DMS79 (cell line): ENCODE measurements around the gene STIM1.
A peak's percentile ranks its signal among the peaks of the same experiment; 100 is the strongest.
"Not testable (repeated sequence)": the region's sequence is repeated elsewhere in the genome, so short reads cannot be mapped to it uniquely, and the experiment has no call there.

ENCODE experiments used
- DNase-seq: peaks from one replicate; lab custom pipeline; 2025; lab: John Stamatoyannopoulos, UW

Gene STIM1

GRCh38 chr11:3854977-3855807, at the start of gene STIM1:
TSS of gene STIM1 (plus strand) at chr11:3855664. CDS start at chr11:3856271, 607 bp downstream.
- DNase-seq = peak; percentile 90

GRCh38 chr11:3807909-3808860, 47.3 kb upstream of the STIM1 start, which contains the start of gene PGAP2:
TSS of gene PGAP2 (plus strand) at chr11:3808560. CDS start at chr11:3811260, 2,700 bp downstream.
- peak; percentile 42 for DNase-seq

- DNase-seq = peak; percentile 21
These were observed 46.4 kb upstream of the STIM1 start for GRCh38 chr11:3808861-3809623.

- no peak for DNase-seq
These were observed 45.9 kb upstream of the STIM1 start for GRCh38 chr11:3809624-3809928.

- no peak for DNase-seq
These were observed 45.0 kb upstream of the STIM1 start for GRCh38 chr11:3810446-3810845.

DNA sequence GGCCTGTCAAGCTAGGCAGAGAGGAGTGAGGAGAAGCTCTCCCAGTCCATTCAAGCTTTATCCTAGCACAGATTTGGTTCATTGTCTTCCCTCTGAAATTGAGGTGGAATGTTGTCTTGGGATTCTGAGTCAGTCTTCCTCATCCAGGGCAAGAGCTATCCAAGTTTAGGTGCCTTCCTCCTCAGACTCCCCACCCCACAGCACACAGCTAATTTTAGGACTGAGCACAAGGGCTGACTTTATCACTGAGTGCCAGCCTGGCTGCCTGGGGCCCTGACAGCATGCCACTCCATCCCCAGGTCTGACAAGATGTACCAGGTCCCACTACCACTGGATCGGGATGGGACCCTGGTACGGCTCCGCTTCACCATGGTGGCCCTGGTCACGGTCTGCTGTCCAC, 44.5 kb upstream of the STIM1 start:
- no peak for DNase-seq

- DNase-seq = not testable (repeated sequence)
These were observed 40.6 kb upstream of the STIM1 start for GRCh38 chr11:3814832-3815231.

GRCh38 chr11:3815845-3816244, 39.6 kb upstream of the STIM1 start:
- no peak for DNase-seq

DNA sequence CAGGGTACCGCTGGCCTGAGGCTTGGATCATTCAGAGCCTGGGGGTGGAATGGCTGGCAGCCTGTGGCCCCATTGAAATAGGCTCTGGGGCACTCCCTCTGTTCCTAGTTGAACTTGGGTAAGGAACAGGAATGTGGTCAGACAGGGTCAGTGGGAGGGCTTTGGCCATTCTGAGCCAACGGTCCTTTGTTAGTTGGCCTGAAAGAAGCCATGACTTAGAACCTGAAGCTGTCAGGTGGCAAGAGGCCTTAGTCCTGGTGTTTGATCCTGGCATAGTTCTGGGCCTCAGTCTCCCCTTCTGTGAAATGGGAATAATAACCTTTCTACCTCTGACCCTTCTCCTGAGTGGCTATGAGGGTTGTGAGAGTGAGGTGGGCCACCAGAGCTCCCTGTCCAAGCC, 38.8 kb upstream of the STIM1 start:
- DNase-seq = no peak

DNA sequence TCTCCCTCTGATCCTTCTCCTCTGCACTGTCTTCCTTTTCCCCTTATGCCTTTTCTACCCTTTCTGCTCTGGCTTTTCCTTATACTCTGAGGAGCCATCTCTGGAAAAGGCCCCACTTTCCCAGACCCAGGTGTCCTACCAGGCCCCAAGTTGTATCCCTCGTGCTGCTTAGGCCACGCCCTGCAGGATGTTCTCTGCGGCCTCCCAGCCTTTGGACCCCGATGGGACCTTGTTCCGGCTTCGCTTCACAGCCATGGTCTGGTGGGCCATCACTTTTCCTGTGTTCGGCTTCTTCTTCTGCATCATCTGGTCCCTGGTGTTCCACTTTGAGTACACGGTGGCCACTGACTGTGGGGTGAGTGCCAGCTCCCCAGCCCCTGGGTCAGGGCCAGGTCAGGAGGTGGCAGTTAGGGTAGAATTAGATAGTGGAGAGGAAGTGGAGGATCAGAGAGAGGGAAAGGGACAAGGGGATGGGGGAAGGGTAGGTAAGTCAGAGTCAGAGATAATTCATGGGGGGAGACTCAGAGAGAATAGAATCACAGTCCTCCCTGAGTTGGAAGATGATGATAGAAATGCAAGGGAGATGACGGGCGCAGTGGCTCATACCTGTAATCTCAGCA, 38.2 kb upstream of the STIM1 start:
- no peak for DNase-seq

GRCh38 chr11:3820971-3821370, 34.5 kb upstream of the STIM1 start:
- no peak for DNase-seq

DNA sequence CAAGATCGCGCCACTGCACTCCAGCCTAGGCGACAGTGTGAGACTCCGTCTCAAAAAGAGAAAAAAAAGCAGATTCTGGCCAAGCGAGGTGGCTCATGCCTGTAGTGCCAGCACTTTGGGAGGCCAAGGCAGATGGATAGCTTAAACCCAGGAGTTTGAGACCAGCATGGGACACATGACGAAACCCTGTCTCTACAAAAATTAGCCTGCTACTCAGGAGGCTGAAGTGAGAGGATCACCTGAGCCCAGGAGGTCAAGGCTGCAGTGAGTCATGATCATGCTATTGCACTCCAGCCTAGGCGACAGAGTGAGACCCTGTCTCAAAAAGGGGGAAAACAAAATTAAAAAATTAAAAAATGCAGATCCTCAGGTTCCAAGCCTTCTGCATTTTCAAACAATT, 33.2 kb upstream of the STIM1 start:
- no peak for DNase-seq

DNA sequence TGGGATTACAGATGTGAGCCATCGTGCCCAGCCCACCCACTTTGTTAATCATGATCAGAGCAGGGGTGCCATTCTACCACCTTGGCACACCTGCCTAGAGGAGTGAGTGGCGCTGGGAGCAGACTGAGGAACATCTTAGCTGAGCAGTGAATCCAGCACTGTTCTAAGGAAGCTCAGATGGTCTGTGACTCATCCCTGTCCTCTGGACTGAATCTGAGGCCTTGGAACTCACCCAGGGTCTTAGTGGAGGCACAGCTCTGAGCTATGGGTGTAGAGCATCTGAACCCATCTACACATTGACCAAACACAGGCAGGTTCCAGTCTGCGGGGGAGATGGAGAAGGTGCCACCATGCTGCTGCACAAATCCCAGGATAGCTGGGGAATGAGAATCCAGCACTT, 32.2 kb upstream of the STIM1 start:
- DNase-seq = no peak

GRCh38 chr11:3823762-3824506, 31.5 kb upstream of the STIM1 start:
- no peak for DNase-seq

DNA sequence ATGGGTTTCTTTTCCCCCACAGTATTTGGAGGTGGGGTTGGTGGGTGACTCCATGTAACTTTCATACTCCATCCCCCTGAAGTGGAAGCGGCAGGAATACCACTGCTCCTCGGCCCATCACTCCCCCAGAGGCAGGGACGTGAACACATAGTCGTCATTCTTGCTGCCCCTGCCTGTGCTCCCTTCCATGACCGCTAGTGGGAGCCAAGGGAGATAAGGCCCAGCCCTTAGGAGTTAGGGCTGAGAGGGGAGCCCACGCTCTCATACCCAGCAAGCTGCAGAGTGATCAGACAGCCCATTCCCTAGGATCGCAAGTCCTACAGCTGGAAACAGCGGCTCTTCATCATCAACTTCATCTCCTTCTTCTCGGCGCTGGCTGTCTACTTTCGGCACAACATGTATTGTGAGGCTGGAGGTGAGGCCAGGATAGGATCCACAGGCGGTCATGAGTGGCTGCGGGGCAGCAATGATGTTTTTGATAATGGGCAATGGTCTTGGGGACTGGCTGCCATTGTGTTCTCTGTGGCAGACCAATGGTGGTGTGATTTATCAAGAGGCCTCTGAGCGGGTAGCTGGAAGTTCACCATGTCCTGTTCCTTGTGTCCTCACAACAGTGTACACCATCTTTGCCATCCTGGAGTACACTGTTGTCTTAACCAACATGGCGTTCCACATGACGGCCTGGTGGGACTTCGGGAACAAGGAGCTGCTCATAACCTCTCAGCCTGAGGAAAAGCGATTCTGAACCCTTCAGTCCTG, 30.6 kb upstream of the STIM1 start:
- DNase-seq = no peak

- DNase-seq = no peak
These were observed 29.9 kb upstream of the STIM1 start for GRCh38 chr11:3825473-3826154.

DNA sequence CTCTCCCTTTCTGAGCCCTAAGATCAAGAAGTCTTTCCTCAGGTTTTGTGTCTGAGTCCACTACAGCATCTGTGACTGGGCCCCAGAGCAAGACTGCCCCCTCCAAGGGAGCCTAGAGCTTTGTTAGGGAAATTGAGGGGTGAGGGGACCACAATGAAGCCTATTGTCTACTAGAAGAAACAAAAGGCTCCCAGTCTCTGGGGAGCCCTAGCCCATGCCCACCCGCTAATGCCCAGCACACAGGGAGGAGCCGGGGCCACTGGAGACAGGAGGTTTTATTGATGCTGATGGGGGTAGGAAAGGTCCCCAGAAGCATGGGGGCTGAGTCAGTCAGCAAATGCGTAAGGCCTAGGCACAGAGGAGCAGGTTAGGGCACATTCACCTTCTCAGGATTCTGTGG, 28.7 kb upstream of the STIM1 start:
- no peak for DNase-seq

GRCh38 chr11:3827434-3828186, 27.9 kb upstream of the STIM1 start:
- DNase-seq = no peak

DNA sequence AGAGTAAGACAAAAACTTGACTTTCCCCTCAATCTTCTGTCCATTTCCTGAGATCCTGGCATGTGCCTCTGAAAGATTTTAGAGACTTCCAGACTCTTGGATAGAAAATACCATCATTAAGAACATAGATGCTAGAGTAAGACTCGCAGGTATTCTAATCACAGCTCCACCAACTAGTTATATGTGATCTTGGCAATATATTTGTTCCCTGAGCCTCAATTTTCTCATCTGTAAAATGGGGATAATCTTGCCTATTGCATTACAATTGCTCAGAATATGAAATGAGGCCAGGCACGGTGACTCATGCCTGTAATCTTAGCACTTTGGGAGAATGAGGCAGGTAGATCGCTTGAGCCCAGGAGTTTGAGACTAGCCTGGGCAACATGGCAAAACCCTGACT, 25.4 kb upstream of the STIM1 start:
- no peak for DNase-seq
